AG10803 (cell line): Measurements from ENCODE around the gene MYG1.

Source experiments
- DNase-seq: peaks from one replicate; pipeline ENCODE4 v3.0.0; 2010; ENCODE audit warnings: low read depth
- H3K4me3 ChIP-seq: 2 replicates; pipeline ENCODE4 v1.5.1; 2011; ENCODE audit warnings: mild to moderate bottlenecking, low read length, control low read depth
- TF ChIP-seq, protein P1 (sequence below): conservative IDR thresholded peaks from 2 replicates; pipeline ENCODE4 v1.5.1; 2011; ENCODE audit warnings: mild to moderate bottlenecking, low read length, control low read depth, inconsistent platforms

The MYG1 gene

DNA sequence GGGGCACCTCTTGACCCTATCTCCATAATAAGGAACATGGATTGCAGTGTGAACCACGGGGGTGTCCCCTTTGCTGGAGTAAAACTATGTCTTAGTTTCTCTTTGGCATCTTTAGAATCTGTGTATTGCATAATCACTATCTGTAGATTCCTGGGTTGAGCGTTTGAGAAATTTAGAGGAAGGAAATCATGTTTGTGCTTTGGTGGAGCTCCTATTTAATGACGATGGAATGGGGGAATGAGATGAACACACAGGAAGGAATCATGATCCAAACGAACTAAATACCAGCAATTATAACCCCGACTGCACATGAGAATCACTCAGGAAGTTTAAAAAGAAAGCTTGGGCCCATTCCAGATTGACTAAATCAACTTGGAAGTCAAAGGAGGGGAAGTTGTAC is 1.3 kb upstream of the MYG1 start:
- DNase-seq = peak; percentile 97
- H3K4me3 ChIP-seq = peak overlapping the region; percentile 3; the same call in 1 of the 2 replicates
- TF ChIP-seq, protein P1, sequence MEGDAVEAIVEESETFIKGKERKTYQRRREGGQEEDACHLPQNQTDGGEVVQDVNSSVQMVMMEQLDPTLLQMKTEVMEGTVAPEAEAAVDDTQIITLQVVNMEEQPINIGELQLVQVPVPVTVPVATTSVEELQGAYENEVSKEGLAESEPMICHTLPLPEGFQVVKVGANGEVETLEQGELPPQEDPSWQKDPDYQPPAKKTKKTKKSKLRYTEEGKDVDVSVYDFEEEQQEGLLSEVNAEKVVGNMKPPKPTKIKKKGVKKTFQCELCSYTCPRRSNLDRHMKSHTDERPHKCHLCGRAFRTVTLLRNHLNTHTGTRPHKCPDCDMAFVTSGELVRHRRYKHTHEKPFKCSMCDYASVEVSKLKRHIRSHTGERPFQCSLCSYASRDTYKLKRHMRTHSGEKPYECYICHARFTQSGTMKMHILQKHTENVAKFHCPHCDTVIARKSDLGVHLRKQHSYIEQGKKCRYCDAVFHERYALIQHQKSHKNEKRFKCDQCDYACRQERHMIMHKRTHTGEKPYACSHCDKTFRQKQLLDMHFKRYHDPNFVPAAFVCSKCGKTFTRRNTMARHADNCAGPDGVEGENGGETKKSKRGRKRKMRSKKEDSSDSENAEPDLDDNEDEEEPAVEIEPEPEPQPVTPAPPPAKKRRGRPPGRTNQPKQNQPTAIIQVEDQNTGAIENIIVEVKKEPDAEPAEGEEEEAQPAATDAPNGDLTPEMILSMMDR = no peak

DNA sequence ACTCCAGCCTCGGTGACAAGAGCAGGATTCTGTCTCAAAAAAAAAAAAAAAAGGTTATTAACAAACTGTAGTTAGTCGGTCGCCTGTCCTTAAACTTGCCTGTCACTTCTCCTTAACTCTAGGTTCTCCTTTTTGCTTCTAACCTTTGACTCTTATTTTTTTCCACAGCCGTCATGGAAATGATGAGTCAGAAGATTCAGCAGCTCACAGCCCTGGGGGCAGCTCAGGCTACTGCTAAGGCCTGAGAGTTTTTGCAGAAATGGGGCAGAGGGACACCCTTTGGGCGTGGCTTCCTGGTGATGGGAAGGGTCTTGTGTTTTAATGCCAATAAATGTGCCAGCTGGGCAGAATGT is 418 bp upstream of the MYG1 start:
- DNase-seq = peak; percentile 48
- TF ChIP-seq, protein P1 = no peak
- H3K4me3 ChIP-seq = peak overlapping the region; percentile 95

DNA sequence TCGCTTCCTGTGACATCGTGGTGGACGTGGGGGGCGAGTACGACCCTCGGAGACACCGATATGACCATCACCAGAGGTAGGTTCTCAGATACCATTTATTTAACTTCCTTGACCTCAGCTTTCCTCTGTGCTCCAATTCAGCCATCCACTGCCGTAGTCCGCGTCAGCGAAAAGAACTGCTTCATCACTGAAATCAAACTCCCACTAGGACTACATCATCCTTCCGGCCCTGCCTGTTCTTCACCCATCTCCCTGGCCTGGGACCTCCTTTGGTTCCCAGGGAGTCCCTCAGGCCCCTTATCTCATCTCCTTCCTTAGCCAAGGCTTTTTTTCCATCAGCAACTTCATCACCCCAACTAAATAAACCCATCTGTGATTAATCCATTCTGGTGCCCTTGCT is 692 bp downstream of the MYG1 start:
- TF ChIP-seq, protein P1 = no peak
- peak overlapping the region; percentile 95 for H3K4me3 ChIP-seq
- peak; percentile 40 for DNase-seq

DNA sequence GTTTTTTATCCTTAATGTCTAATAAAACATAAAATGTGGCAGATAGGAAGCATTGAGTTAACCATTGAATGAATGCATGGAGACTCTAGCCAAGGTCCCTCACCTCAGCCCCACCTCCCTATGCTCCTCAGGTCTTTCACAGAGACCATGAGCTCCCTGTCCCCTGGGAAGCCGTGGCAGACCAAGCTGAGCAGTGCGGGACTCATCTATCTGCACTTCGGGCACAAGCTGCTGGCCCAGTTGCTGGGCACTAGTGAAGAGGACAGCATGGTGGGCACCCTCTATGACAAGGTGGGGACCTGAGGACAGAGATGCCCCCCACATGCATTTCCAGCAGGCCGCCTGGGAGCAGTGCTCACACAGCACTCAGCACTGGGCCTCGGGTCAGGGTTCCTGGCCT is 3.4 kb downstream of the MYG1 start:
- DNase-seq = no peak
- TF ChIP-seq, protein P1 = no peak
- no peak overlapping the region for H3K4me3 ChIP-seq

DNA sequence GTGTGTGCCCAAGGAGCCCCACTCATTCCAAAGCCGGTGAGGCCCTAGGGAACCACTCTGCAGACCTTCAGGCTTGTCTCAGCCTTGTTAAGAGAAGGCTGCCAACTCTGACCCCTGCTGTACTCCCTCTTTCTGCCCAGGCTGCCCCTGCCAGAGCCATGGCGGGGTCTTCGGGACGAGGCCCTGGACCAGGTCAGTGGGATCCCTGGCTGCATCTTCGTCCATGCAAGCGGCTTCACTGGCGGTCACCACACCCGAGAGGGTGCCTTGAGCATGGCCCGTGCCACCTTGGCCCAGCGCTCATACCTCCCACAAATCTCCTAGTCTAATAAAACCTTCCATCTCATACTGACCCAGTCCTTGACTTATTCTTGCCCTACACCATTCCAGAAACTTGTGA is 7.3 kb downstream of the MYG1 start:
- no peak for DNase-seq
- H3K4me3 ChIP-seq = no peak overlapping the region
- TF ChIP-seq, protein P1 = no peak

DNA sequence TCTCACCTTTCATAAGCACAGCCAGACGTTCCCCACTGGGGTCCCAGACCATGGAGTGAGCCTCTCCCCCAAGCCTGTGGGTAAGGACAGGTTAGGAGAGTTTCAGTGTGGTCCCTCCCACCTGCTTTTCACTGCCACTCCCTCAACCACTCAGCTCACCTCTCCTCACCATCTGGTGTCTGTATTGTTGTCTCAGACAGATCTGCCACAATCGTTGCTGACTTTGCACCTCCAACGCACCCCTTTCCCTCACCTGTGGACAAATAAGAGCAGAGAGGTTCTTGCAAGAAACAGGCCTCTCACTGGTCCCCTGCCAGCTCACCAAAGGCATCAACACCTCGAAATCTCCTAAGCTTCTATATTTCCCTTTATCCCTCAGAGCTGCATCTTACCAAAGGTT is 8.8 kb downstream of the MYG1 start:
- H3K4me3 ChIP-seq = no peak overlapping the region
- TF ChIP-seq, protein P1 = no peak
- DNase-seq = no peak

DNA sequence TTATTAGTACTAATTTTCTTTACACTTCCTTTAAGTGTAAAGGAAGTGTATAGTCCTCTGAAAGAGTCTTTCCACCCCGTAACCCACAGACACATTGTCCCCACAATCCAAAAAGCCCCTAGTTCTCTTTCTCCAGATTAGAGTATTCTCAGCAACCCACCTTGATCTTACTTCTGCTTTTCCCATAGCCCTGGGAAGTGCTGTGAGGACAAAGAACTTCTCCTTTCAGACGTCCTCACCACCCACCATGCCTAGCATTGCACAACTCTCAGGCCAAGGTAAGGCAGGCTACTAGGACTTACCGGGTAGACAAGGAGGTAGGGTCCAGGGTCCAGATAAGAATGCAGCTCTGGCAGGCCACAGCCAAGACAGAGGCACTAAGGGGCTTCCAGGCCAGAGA is 14.5 kb downstream of the MYG1 start:
- no peak for DNase-seq
- TF ChIP-seq, protein P1 = no peak
- H3K4me3 ChIP-seq = no peak overlapping the region
